ENCODE measurements around the gene UST.

Gene UST

GRCh38 chr6:148968771-148969602 lies 222.2 kb downstream of the UST start:
- ChIA-PET CTCF (interaction anchor here (0.5 kb wide), 1 partner anchor 268 kb away, joined by 3 read pairs; no protein-coding TSS in a partner anchor), POLR2A (no interaction called here)
- TF ChIP-seq ZNF384 (IDR thresholded peaks at IDR 0.05) (no peak), CTBP1 (IDR thresholded peaks at IDR 0.05; ENCODE audit: borderline replicate concordance) (no peak), FOXA1 (IDR thresholded peaks at IDR 0.05) (no peak), BHLHE40 (IDR thresholded peaks at IDR 0.05; ENCODE audit: borderline replicate concordance) (no peak), FOXM1 (IDR thresholded peaks at IDR 0.05; ENCODE audit: borderline replicate concordance) (no peak), ELF4 (IDR thresholded peaks at IDR 0.05) (no peak), PKNOX1 (IDR thresholded peaks at IDR 0.05) (no peak), NFRKB (IDR thresholded peaks at IDR 0.05) (no peak), SUZ12 (IDR thresholded peaks at IDR 0.05) (no peak), SP1 (IDR thresholded peaks at IDR 0.05) (no peak), LEF1 (IDR thresholded peaks at IDR 0.05; ENCODE audit: borderline replicate concordance) (no peak), L3MBTL2 (conservative IDR thresholded peaks at IDR 0.05) (no peak), ARNT (IDR thresholded peaks at IDR 0.05) (no peak), TARDBP (IDR thresholded peaks at IDR 0.05) (no peak), HDGF (IDR thresholded peaks at IDR 0.05; ENCODE audit: borderline replicate concordance) (no peak)
- DNase-seq (ENCODE audit: extremely low spot score) = no peak

GRCh38 chr6:148969603-148970061 lies 222.8 kb downstream of the UST start:
- TF ChIP-seq ELF4 (IDR thresholded peaks at IDR 0.05) (no peak), CTBP1 (IDR thresholded peaks at IDR 0.05; ENCODE audit: borderline replicate concordance) (0 out of 2 replicates have a peak, but pooled peaks have one; percentile 13)
- CTCF ChIA-PET = no interaction called here
- POLR2A ChIA-PET = no interaction called here
- peak; percentile 61 for DNase-seq (ENCODE audit: extremely low spot score)

- no peak for DNase-seq (ENCODE audit: extremely low spot score)
- ChIA-PET POLR2A (no interaction called here), CTCF (interaction anchor here (0.6 to 0.7 kb wide), 2 partner anchors 32 to 786 kb away, joined by 3 read pairs; no protein-coding TSS in a partner anchor)
- no peak for TF ChIP-seq BHLHE40 (IDR thresholded peaks at IDR 0.05; ENCODE audit: borderline replicate concordance)
- TF ChIP-seq CTBP1 (IDR thresholded peaks at IDR 0.05; ENCODE audit: borderline replicate concordance) = no peak
- TF ChIP-seq PKNOX1 (IDR thresholded peaks at IDR 0.05) = peak; percentile 40; the same call in 1 of the 2 replicates
- TF ChIP-seq ZNF384 (IDR thresholded peaks at IDR 0.05) = peak; percentile 31; the same call in 1 of the 2 replicates
These were observed 224.4 kb downstream of the UST start for GRCh38 chr6:148971031-148971927.

- POLR2A ChIA-PET = no interaction called here
These were observed 225.7 kb downstream of the UST start for GRCh38 chr6:148972481-148972880.

DNA sequence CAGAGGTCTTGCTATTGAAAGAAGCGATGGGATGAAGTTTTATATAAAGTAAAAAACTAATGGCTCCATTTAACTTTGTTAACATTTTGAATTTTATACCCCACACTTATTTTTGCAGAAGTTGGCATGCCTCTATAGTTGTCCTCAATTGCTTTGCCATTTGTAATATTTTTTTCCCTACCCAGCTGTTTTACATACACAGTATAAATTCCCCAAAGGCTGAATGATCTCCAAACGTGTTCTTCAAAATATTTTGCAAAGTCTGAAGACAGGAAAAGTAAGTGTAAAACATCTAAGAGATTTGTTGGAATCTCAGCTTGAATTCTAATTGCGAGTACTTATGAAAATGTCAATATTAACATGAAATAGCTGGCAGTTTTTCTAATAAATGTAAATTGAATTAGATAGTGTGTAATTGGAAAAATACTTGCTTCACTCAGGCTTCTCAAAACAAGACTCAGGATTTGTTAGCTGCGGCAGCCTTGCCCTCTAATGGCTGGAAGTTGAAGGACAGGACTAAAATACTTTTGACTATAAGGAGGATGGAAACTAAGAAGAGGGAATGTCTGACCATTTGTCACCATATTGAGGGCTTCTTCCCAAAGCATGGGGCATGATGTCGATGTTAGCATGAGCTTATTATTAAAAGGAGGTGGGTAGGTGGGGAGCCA lies 226.8 kb downstream of the UST start:
- ChIA-PET POLR2A (no interaction called here), CTCF (interaction anchor here (0.6 to 1.1 kb wide), 2 partner anchors 336 to 396 kb away, joined by 5 to 8 read pairs; no protein-coding TSS in a partner anchor)
- no peak for TF ChIP-seq TARDBP (IDR thresholded peaks at IDR 0.05)
- TF ChIP-seq CTBP1 (IDR thresholded peaks at IDR 0.05; ENCODE audit: borderline replicate concordance) = no peak
- no peak for TF ChIP-seq L3MBTL2 (conservative IDR thresholded peaks at IDR 0.05)
- TF ChIP-seq FOXK2 (IDR thresholded peaks at IDR 0.05) = no peak
- no peak for TF ChIP-seq PKNOX1 (IDR thresholded peaks at IDR 0.05)
- TF ChIP-seq ARNT (IDR thresholded peaks at IDR 0.05) = no peak
- peak; percentile 39 for DNase-seq (ENCODE audit: extremely low spot score)

More at GRCh38 chr6:148972481-148972880, 225.7 kb downstream of the UST start:
- peak; percentile 43 for TF ChIP-seq PKNOX1 (IDR thresholded peaks at IDR 0.05)
- no peak for TF ChIP-seq FOXM1 (IDR thresholded peaks at IDR 0.05; ENCODE audit: borderline replicate concordance)
- CTCF ChIA-PET = no interaction called here
- no peak for DNase-seq (ENCODE audit: extremely low spot score)
